DOHH2 (cell line): ENCODE data around the gene GALR2.

Source experiments
- H3F3A ChIP-seq: fragments of 200-600 bp; sonication (generic), shearing (Covaris generic); 2 replicates; pipeline ENCODE4 v1.6.0; 2016; ENCODE audit warnings: antibody characterized with exemption, mild to moderate bottlenecking; ENCODE audit not compliant: control insufficient read depth, insufficient read depth
- H3K27ac ChIP-seq: fragments of 200-600 bp; sonication (generic); 2 replicates; pipeline ENCODE4 v1.5.1; 2014; ENCODE audit warnings: low read depth, mild to moderate bottlenecking, low read length, moderate library complexity
- H3K27me3 ChIP-seq: fragments of 200-600 bp; sonication (generic); 2 replicates; pipeline ENCODE4 v1.6.1; 2014; ENCODE audit warnings: mild to moderate bottlenecking, low read length, mixed read lengths; ENCODE audit not compliant: control insufficient read depth
- H3K36me3 ChIP-seq: fragments of 200-600 bp; sonication (generic); 2 replicates; pipeline ENCODE4 v1.6.1; 2014; ENCODE audit warnings: mild to moderate bottlenecking, low read length, moderate library complexity, mixed read lengths; ENCODE audit not compliant: control insufficient read depth
- H3K4me1 ChIP-seq: fragments of 200-600 bp; sonication (generic); 2 replicates; pipeline ENCODE4 v1.6.1; 2014; ENCODE audit warnings: mild to moderate bottlenecking, low read length, mixed read lengths; ENCODE audit not compliant: control insufficient read depth
- H3K4me2 ChIP-seq: fragments of 200-600 bp; sonication (generic); 2 replicates; pipeline ENCODE4 v1.6.0; 2014; ENCODE audit warnings: mild to moderate bottlenecking, low read length, moderate library complexity
- H3K4me3 ChIP-seq: fragments of 200-600 bp; sonication (generic); 2 replicates; pipeline ENCODE4 v1.5.1; 2014; ENCODE audit warnings: mild to moderate bottlenecking, low read length, mixed read lengths
- H3K79me2 ChIP-seq: fragments of 200-600 bp; sonication (generic); 2 replicates; pipeline ENCODE4 v1.6.1; 2014; ENCODE audit warnings: mild to moderate bottlenecking, low read length, mixed read lengths; ENCODE audit not compliant: control insufficient read depth
- H3K9me2 ChIP-seq: fragments of 200-600 bp; sonication (generic); replicated peaks from 2 replicates; pipeline ENCODE4 v1.6.1; 2014; ENCODE audit warnings: mild to moderate bottlenecking, low read length, mixed read lengths; ENCODE audit not compliant: control insufficient read depth
- H3K9me3 ChIP-seq: fragments of 200-600 bp; sonication (generic); 2 replicates; pipeline ENCODE4 v1.6.1; 2014; ENCODE audit warnings: antibody characterized with exemption, low read length, mixed read lengths; ENCODE audit not compliant: control insufficient read depth, insufficient read depth
- H4K20me1 ChIP-seq: fragments of 200-600 bp; sonication (generic); 2 replicates; pipeline ENCODE4 v1.6.0; 2014; ENCODE audit warnings: low read depth, mild to moderate bottlenecking, antibody characterized with exemption, low read length, moderate library complexity; ENCODE audit not compliant: control insufficient read depth, insufficient read depth
- TF ChIP-seq, protein P1 (sequence below): fragments of 200-600 bp; sonication (generic); IDR thresholded peaks from one replicate; pipeline ENCODE4 v1.5.1; 2014; ENCODE audit warnings: antibody characterized with exemption, mild to moderate bottlenecking, low read depth, low read length; ENCODE audit not compliant: poor library complexity, severe bottlenecking

The GALR2 gene

DNA sequence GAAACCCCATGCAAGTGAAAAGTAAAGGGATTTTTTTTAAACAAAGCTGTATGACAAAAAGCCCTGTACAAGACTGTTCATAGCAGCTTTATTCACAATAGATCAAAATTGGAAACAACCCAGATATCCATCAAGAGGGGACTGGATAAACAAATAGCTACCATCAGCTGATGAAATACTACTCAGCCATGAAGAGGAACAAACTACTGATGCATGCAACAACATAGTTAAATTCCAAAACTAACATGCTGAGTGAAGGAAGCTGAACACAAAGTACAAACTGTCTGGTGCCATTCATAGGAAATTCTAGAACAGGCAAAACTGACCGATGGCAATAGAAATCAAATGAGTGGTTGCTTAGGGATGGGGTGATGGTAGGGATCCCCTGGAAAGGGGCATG, 51.3 kb downstream of the GALR2 start:
- no peaks in the 10 kb centered on the region for H3K36me3 ChIP-seq
- H3K9me3 ChIP-seq, result no peaks in the 10 kb centered on the region
- H3F3A ChIP-seq, result no peaks in the 10 kb centered on the region
- H3K27ac ChIP-seq, result no peak overlapping the region
- no peaks in the 10 kb centered on the region for H3K9me2 ChIP-seq
- peaks cover 18% of the 10 kb centered on the region for H3K4me1 ChIP-seq
- H3K27me3 ChIP-seq, result 0 out of 2 replicates have a peak, but pooled peaks cover 3% of the 10 kb centered on the region
- no peak overlapping the region for H3K4me2 ChIP-seq
- TF ChIP-seq, protein P1, sequence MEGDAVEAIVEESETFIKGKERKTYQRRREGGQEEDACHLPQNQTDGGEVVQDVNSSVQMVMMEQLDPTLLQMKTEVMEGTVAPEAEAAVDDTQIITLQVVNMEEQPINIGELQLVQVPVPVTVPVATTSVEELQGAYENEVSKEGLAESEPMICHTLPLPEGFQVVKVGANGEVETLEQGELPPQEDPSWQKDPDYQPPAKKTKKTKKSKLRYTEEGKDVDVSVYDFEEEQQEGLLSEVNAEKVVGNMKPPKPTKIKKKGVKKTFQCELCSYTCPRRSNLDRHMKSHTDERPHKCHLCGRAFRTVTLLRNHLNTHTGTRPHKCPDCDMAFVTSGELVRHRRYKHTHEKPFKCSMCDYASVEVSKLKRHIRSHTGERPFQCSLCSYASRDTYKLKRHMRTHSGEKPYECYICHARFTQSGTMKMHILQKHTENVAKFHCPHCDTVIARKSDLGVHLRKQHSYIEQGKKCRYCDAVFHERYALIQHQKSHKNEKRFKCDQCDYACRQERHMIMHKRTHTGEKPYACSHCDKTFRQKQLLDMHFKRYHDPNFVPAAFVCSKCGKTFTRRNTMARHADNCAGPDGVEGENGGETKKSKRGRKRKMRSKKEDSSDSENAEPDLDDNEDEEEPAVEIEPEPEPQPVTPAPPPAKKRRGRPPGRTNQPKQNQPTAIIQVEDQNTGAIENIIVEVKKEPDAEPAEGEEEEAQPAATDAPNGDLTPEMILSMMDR, result no peak
- no peak overlapping the region for H3K4me3 ChIP-seq
- no peaks in the 10 kb centered on the region for H3K79me2 ChIP-seq
- H4K20me1 ChIP-seq, result no peaks in the 10 kb centered on the region
